ENCODE data around the gene GCH1.
A peak's percentile ranks its signal among the peaks of the same experiment; 100 is the strongest.

The GCH1 gene

DNA sequence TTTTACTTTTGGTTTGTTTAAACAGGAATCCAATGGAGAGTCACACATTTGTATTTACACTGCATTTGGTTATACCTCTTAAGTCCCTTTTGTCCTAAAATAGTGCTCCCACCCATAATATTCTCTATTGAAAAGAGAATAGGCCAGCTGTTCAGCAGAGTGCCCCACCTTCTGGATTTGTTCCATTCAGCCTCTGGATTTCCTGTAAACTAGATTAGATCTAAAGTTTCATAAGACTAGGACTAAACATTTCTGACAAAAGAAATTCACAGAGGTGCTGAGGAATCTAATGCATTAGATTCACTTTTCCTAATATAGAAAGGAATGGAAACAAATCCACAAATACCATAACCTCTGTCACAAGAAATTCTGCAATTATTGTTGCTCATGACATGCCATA, 38.1 kb downstream of the GCH1 start:
- no peak for DNase-seq

DNA sequence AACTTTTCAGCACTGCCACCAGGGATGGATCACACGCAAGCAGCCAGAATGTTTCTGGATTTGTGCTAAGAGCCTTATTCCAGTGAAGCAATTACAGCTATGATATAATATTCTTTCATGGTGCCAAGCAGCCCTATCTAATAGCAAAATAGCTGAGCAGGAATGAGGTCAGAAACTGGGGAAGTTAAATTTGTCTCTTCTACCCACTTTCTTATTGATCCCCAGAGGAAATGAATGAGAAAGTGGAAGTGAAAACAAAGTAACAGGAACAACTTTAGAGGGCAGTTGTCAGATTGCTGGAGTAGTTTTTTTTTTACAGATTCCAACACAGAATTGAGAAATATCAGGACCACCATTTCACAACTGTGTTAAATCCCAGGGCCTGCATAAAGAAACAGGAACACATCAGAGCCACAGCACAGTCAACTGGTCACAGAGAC, 44.8 kb downstream of the GCH1 start:
- peak in 1 of 2 donors; percentile 7 for DNase-seq

- DNase-seq = no peak
Measured at GRCh38 chr14:54856152-54856551, 46.5 kb downstream of the GCH1 start.

- DNase-seq = no peak
Measured at GRCh38 chr14:54854181-54854580, 48.4 kb downstream of the GCH1 start.

DNA sequence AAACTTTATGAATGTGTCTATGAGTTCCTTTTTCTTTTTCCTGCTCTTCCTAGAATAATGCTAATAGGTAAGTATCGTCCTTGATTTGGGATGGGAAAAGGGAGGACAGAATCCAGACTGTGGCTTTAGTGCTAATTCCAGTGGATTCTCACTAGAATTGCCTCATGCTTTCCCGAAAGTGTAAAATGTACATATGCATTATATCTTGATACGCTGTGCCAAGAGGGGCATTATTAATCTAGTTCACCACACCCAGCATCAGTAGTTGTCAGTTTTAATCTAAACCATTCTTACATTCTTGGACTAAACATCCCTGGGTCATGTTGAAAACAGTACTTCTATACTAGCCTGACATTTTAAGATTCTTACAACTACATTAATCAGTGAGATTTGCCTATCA, 49.3 kb downstream of the GCH1 start:
- no peak for DNase-seq

DNA sequence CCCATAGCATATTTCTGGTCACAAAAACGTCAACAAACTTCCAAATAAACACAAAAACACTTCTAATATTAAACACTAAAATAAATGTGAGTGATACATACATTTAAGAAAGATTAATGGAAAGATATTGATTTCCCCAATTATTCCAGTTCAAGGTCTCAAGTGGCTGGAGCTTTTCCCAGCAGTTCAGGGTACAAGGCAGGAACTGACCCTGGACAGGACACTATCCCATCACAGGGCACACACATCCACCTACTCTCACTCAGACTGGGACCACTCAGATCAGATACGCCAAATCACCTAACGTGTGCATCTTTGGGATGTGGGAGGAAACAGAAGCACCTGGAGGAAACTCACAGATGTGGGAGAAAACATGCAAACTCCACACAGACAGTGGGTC, 50.4 kb downstream of the GCH1 start:
- no peak for DNase-seq

DNA sequence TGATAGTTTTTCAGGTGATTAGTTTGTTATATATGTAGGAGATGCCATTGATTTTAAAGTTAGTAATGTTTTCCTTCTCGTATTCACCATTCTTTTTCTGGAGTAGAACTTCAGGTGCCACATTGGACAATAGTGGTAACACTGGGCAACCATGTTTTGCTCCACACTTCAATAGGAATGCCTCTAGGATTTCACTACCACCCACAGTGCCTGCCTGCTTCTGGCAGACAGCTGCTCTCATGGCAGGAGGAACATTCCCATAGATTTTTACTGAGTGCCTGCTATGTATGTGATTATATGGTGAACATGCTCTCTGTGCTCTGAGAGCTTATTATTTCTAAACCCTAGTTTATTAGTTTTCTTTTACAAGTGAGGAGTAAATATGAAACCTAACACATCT, 53.7 kb downstream of the GCH1 start:
- DNase-seq = no peak

DNA sequence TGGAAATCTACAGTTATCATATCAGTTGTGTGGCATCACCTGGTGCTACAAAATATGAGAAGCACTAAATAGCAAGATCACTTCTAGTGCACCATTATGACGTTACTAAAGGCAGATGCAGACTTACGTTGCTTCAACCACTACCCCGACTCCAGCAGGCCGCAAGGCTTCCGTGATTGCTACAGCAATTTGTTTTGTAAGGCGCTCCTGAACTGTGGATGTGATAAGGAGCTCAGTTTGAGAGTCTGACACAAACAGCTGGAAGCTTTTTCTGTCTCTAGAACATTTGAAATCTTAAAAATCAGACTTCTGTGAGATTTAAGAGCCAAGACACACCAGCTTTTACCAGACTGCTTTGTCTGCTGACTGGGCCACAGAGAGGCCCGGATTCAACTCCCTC, 57.0 kb downstream of the GCH1 start:
- DNase-seq = no peak

GRCh38 chr14:54844479-54844878, 58.1 kb downstream of the GCH1 start:
- DNase-seq = no peak

GRCh38 chr14:54840798-54841197, 61.8 kb downstream of the GCH1 start:
- no peak for DNase-seq

GRCh38 chr14:54840336-54840735, 62.3 kb downstream of the GCH1 start:
- DNase-seq = no peak

- no peak for DNase-seq
Measured at GRCh38 chr14:54839701-54840119, 62.9 kb downstream of the GCH1 start.

- DNase-seq = no peak
Measured at GRCh38 chr14:54838931-54839512, 63.6 kb downstream of the GCH1 start.

GRCh38 chr14:54837508-54838149, 65.0 kb downstream of the GCH1 start:
- no peak for DNase-seq

GRCh38 chr14:54836231-54836630, 66.4 kb downstream of the GCH1 start:
- DNase-seq = no peak

- DNase-seq = no peak
Measured at GRCh38 chr14:54834727-54835126, 67.9 kb downstream of the GCH1 start.

- no peak for DNase-seq
Measured at GRCh38 chr14:54834081-54834480, 68.5 kb downstream of the GCH1 start.

GRCh38 chr14:54830650-54831049, 72.0 kb downstream of the GCH1 start:
- DNase-seq = no peak

DNA sequence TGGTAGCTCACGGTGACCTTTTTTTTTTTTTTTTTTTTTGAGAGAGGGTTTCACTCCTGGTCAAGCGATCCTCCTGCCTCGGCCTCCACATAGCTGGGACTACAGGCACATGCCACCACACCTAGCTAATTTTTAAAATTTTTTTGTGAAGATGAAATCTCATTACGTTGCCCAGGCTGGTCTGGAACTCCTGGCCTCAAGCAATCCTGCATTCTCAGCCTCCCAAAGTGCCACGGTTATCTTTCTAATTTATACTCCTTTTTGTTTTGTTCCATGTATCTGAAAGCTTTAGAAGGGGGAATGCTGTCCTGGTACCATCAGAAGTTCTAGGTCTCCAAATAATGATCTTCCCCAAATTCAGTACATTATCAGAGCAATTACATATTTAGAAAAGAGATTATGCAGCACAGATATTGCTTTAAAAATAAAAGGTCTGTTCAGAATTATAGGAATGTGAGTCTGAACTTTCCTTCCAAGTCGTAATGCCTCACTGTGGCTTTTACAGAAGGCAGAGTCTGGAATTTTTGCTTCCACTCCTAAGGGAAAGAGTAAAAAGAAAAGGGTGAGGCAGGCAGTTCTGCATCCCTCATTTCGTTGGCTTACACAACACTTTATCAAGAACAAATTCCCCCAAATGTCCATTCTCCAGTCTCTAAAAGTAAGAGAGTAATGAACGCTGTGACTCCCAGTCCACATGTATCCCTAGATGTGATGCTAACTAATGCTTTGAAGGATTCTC, 73.0 kb downstream of the GCH1 start:
- DNase-seq = no peak

DNA sequence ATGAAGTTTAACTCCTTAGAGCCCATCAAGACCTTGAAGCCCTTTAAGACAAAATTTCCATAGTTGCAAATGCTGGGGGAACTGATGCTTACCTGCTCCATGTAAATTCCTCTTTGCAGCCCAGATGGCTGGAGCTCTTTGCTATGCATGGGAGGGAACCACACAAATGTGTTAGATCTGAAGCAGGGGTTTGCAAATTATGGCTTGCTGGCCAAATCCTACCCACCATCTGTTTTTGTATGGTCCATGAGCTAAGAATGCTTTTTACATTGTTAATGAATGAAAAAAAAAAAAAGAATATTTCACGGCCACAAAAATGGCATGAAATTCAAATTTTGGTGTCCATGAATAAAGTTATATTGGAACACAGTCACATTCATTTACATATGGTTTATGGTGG, 74.6 kb downstream of the GCH1 start:
- no peak for DNase-seq

DNA sequence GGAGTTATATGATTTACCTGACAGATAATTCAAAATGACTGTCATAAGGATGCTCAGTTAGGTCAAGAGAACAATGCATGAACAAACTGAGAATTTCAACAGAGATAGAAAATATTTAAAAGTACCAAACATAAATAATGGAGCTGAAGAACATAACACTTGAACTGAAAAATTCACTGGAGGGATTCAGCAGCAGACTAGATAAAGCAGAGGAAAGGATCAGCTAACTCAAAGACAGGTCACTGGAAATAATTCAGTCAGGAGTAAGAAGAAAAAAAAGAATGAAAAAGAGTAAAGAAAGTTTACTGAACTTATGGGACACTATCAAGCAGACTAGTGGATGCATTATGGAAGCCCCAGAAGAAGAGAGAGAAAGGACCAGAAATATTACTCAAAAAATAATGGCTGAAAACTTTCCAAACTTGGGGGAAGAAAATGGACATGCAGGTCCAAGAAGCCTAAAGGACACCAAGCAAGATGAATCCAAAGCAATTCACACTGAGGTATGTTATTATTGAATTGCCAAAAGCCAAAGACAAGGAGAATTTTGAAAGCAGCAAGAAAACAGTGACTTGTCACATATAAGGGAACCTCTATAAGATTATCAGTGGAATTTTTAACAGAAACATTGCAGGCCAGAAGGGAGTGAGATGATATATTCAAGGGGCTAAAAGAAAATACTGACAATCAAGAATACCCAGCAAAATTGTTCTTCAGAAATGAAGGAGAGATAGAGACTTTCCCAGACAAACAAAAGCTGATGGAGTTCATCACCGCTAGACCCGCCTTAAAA, 78.7 kb downstream of the GCH1 start:
- no peak for DNase-seq

DNA sequence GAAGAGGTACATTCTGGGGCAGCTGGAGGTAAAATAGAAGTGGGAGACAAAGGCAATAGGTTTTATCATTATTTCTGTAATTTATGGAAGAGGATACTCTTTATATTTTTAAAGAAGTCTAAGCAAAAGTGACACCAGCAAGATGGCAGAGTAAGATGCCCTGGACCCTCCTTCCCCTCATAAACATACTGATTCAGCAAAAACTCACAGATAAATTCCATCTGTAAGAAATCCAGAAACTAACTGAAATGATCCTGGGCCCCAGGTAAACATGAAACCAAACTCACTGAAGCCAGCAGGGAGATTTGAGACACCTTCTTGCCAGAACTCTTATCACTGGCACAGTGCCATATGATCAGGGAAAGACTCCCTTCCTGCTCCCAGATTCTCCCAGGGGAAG, 79.9 kb downstream of the GCH1 start:
- DNase-seq = no peak

Data from hippocampal formation (tissue), 2 donors.